ENCODE data around the gene HSF2BP. TPM values are rescaled to one million over a fixed set of nuclear protein-coding genes. Genes with fewer than 3 reads are reported as not detected.

HSF2BP gene
- total RNA-seq, 1 experiment from 2014 or later: 10.9 TPM

DNA sequence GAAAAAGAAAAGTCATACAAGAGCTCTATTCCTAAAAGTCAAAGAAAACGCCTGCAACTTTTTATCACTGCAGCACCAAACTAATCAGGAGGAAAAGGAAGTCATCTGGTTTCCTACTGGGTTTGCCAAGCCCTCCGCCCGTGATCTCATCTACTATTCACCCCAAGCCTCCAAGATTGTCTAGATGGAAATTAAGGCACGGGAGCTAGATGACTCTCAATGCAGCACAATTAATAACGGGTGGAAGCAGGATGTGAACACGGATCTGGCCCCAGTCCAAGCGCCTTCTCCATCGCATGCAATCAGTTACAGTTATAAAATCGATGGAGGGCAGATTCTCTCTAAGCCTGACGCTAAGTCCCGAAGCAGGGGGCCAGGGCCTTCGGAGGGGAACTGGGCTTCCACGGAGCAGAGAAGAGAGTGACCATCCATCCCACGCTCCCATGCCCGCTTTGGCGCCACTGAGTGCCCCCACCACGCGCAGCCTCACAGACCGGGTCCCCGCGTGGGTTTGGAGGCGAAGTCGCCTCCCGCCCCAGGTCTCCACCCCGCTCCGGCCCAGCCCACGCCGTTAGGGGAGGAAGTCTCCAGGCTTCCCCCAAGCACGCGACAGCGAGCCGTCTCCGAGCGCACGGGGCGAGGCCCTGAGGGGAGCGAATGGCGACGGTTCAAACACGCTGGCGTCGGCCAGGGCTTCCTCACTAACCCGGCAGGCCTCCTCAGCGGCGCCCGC, 1.8 kb downstream of the HSF2BP start:
- Mint-ChIP-seq H3K9me3 (ENCODE audit: unreplicated experiment) (no peaks in the 10 kb centered on the region), H3K4me3 (ENCODE audit: unreplicated experiment) (no peak overlapping the region), H3K36me3 (ENCODE audit: insufficient read depth, unreplicated experiment) (peaks cover 37% of the 10 kb centered on the region), H3K4me1 (ENCODE audit: low read depth, unreplicated experiment) (peaks cover 19% of the 10 kb centered on the region), H3K27ac (ENCODE audit: unreplicated experiment) (no peak overlapping the region), H3K27me3 (ENCODE audit: insufficient read depth, unreplicated experiment) (no peaks in the 10 kb centered on the region)
- Histone ChIP-seq H3K36me3 (ENCODE audit: control insufficient read depth, insufficient read depth, low read length) (no peaks in the 10 kb centered on the region; the same call in 1 of the 2 replicates), H3K9me3 (no peaks in the 10 kb centered on the region), H3K4me3 (ENCODE audit: low read depth, low read length) (no peak overlapping the region), H3K27me3 (replicated peaks; ENCODE audit: control insufficient read depth, insufficient read depth, low read length) (no peaks in the 10 kb centered on the region), H3K4me1 (peaks cover 10% of the 10 kb centered on the region)
- BruUV-seq (replicated peaks): no TSS peak
- CTCF ChIA-PET: no interaction called here
- intact Hi-C loops (cut with micrococcal nuclease; ENCODE audit: unreplicated experiment): loop anchor here (2.0 kb wide), 1 partner anchor 55 kb away; no protein-coding TSS in a partner anchor
- POLR2A ChIA-PET: no interaction called here
- TF ChIP-seq, protein P1, sequence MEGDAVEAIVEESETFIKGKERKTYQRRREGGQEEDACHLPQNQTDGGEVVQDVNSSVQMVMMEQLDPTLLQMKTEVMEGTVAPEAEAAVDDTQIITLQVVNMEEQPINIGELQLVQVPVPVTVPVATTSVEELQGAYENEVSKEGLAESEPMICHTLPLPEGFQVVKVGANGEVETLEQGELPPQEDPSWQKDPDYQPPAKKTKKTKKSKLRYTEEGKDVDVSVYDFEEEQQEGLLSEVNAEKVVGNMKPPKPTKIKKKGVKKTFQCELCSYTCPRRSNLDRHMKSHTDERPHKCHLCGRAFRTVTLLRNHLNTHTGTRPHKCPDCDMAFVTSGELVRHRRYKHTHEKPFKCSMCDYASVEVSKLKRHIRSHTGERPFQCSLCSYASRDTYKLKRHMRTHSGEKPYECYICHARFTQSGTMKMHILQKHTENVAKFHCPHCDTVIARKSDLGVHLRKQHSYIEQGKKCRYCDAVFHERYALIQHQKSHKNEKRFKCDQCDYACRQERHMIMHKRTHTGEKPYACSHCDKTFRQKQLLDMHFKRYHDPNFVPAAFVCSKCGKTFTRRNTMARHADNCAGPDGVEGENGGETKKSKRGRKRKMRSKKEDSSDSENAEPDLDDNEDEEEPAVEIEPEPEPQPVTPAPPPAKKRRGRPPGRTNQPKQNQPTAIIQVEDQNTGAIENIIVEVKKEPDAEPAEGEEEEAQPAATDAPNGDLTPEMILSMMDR (IDR thresholded peaks at IDR 0.05; ENCODE audit: insufficient read depth in 1 of 2, low read depth in 1 of 2, low read length in 1 of 2, severe bottlenecking in 1 of 2, unreplicated experiment in 1 of 2): no peak
- no peak for DNase-seq

DNA sequence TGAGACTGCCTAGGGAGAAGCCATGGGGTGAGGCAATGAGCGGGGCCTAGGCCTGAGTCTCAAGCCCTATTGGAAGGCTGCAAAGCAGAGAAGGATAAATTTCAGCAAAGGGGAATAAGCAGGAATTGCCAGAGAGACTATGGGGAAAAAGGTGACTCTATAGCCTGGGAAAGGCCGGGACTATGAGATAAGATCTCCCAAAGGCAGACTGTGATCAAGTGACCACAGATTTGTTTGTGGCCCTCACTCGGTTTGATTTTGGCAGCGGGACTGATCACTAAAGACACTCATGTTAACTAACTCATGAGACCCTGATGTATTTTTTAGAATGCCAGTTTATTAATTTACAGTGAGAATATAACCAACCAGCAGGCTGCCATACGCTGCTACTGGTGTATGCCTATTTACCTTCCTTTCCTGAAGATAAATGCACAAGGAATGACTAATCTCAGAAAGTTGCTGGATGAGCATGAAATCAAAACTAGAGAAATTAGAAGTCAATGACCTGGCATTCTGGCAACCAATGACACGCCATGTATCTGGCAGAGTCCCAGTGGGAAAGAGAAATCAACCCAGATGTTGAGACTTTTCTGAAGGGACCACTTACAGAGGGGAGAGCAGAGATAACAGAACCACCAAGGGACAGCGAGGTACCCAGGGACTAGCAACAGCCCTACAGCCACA, 4.3 kb downstream of the HSF2BP start:
- Histone ChIP-seq H3K4me3 (ENCODE audit: low read depth, low read length) (no peak overlapping the region), H3K27me3 (replicated peaks; ENCODE audit: control insufficient read depth, insufficient read depth, low read length) (no peaks in the 10 kb centered on the region), H3K4me1 (peaks cover 10% of the 10 kb centered on the region), H3K9me3 (no peaks in the 10 kb centered on the region), H3K36me3 (ENCODE audit: control insufficient read depth, insufficient read depth, low read length) (no peaks in the 10 kb centered on the region)
- ChIA-PET POLR2A (no interaction called here), CTCF (no interaction called here)
- TF ChIP-seq, protein P1 (IDR thresholded peaks at IDR 0.05; ENCODE audit: insufficient read depth in 1 of 2, low read depth in 1 of 2, low read length in 1 of 2, severe bottlenecking in 1 of 2, unreplicated experiment in 1 of 2): no peak
- Mint-ChIP-seq H3K4me3 (ENCODE audit: unreplicated experiment) (no peak overlapping the region), H3K27ac (ENCODE audit: unreplicated experiment) (no peak overlapping the region), H3K9me3 (ENCODE audit: unreplicated experiment) (no peaks in the 10 kb centered on the region), H3K4me1 (ENCODE audit: low read depth, unreplicated experiment) (no peaks in the 10 kb centered on the region), H3K27me3 (ENCODE audit: insufficient read depth, unreplicated experiment) (no peaks in the 10 kb centered on the region), H3K36me3 (ENCODE audit: insufficient read depth, unreplicated experiment) (peaks cover 13% of the 10 kb centered on the region)
- intact Hi-C loops (cut with micrococcal nuclease; ENCODE audit: unreplicated experiment): no loop called here
- BruUV-seq (replicated peaks): no TSS peak
- no peak for DNase-seq

DNA sequence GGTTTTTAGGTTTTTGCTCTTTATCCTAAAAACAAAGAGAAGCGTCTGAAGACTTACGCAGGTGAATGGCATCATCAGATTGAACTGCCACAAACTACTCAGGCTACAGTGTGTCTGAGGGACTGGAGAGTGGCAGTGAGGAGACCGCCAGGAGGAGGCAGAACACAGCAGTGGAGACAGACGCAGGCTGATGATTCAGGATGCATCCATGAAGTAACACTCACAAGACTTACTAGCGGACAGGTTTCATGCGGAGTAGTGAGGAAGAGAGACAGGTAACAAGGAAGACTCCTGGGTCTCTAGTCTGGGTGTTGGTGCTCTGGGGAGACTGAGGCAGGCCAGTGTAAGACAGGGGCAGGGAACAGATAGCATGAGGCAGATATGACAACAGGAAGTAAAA, 5.7 kb downstream of the HSF2BP start:
- H3K9me3 Mint-ChIP-seq (ENCODE audit: unreplicated experiment): no peaks in the 10 kb centered on the region
- Histone ChIP-seq H3K27me3 (replicated peaks; ENCODE audit: control insufficient read depth, insufficient read depth, low read length) (no peaks in the 10 kb centered on the region), H3K4me1 (peaks cover 4% of the 10 kb centered on the region), H3K9me3 (no peaks in the 10 kb centered on the region), H3K4me3 (ENCODE audit: low read depth, low read length) (no peak overlapping the region), H3K36me3 (ENCODE audit: control insufficient read depth, insufficient read depth, low read length) (no peaks in the 10 kb centered on the region)
- H3K4me1 Mint-ChIP-seq (ENCODE audit: low read depth, unreplicated experiment): no peaks in the 10 kb centered on the region
- no peaks in the 10 kb centered on the region for H3K27me3 Mint-ChIP-seq (ENCODE audit: insufficient read depth, unreplicated experiment)
- CTCF ChIA-PET: no interaction called here
- H3K27ac Mint-ChIP-seq (ENCODE audit: unreplicated experiment): no peak overlapping the region
- no peak for DNase-seq
- no peaks in the 10 kb centered on the region for H3K36me3 Mint-ChIP-seq (ENCODE audit: insufficient read depth, unreplicated experiment)
- BruUV-seq (replicated peaks): no TSS peak
- no peak overlapping the region for H3K4me3 Mint-ChIP-seq (ENCODE audit: unreplicated experiment)
- TF ChIP-seq, protein P1 (IDR thresholded peaks at IDR 0.05; ENCODE audit: insufficient read depth in 1 of 2, low read depth in 1 of 2, low read length in 1 of 2, severe bottlenecking in 1 of 2, unreplicated experiment in 1 of 2): no peak
- POLR2A ChIA-PET: no interaction called here
- intact Hi-C loops (cut with micrococcal nuclease; ENCODE audit: unreplicated experiment): no loop called here

Measured in Caco-2 (cell line).